Dermis blood vessel endothelial cell (primary cell): ENCODE results near the gene XYLT1. TPM values are rescaled to one million over a fixed set of nuclear protein-coding genes. Genes with fewer than 3 reads are reported as not detected.

Experiments
- DNase-seq: peaks from one replicate; pipeline ENCODE4 v3.0.0; 2010
- total RNA-seq: library from RNA; depleted of rRNA; stranded (reverse); fragments of >200 nt; gene quantifications from 2 replicates; pipeline ENCODE4 v1.2.3, GENCODE V29; 2014

Gene XYLT1
- total RNA-seq, 1 donor from 2014 or later = 2.0 TPM

- DNase-seq = no peak
These were observed 10.7 kb downstream of the XYLT1 start for GRCh38 chr16:17459903-17460521.

GRCh38 chr16:17457997-17458396 is 12.8 kb downstream of the XYLT1 start:
- no peak for DNase-seq

- no peak for DNase-seq
These were observed 13.2 kb downstream of the XYLT1 start for GRCh38 chr16:17457513-17457912.

- no peak for DNase-seq
These were observed 16.5 kb downstream of the XYLT1 start for GRCh38 chr16:17454162-17454730.

GRCh38 chr16:17453364-17454038 is 17.3 kb downstream of the XYLT1 start:
- no peak for DNase-seq

DNA sequence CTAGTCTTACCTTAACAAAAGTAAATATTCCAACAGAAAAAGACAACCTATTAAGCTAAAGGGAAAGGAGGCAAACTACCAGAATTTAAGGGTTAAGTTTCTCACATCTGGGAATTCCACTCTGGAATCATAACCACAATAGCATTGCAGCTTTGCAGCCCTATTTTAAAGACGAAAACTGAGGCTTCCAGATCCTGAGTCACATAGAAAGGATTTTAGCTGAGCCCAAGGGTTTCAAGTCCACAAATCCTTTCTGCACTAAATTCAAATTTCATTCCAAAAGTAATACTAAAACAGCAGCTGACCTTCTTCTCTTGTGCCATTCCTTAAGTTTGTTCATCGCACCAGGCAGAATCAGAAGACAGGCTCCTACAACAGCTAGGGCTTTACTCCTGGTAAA is 17.8 kb downstream of the XYLT1 start:
- DNase-seq = no peak

- DNase-seq = no peak
These were observed 18.9 kb downstream of the XYLT1 start for GRCh38 chr16:17451843-17452242.

DNA sequence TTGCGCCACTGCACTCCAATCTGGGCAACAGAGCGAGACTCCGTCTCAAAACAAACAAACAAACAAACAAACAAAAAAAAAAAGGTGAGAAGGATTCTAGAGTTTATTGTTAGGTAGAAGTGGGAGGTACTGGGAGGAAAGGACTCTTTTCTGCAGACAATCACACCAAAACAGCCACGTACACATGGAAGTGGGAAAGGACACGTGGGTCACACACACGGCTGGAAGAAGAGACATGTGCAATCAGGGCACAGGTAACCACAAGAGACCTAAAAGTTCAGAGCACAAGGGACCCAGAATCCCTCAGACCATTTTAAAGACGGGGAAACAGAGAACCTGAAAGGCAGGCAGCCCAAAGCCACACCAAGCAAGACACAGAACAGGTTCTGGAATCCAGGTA is 20.5 kb downstream of the XYLT1 start:
- no peak for DNase-seq

DNA sequence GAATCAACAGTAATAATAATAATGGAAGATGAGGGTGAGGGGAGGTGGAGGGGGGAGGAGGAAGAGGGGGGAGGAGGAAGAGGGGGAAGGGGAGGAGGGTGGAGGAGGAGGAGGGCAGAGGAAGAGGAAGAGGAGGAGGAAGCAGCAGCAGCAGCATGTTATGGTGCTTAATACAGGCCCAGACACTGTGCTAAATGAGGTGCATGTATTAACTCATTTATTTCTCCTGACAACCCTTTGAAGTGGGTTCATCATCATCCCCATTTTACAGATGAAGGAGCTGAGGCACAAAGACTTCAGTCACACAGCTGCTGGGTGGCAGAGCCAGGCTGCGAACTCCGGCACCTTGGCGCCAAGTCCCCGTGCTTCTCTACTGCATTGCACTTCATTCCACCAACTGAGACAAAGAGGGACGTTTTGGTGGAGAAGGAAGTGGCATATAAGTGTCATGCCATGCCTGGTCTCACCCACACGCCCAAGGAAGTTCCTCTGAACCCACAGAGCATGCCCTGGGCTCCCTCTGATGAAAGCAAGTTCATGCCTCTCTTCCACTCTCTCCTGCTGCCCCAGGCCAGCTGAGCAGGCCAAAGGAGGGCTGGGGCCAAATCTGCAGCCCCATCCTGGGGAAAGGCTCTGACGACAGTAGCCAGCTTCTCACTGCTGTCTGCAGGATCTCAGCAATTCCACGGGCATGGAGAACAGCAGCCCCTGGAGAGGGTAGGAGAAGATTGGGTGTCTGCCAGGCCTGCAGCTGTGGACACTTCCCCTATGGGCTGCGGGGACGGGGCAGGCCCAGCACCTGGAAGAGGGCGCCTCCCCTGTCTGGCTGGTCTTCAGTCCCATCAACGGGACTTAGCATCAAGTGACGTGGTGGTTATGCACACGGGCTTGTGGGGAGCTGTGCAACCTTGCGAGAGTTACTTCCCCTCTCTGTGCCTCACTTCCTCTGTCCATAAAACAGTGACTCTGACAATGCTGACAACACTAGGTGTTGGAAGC is 21.8 kb downstream of the XYLT1 start:
- DNase-seq = no peak

DNA sequence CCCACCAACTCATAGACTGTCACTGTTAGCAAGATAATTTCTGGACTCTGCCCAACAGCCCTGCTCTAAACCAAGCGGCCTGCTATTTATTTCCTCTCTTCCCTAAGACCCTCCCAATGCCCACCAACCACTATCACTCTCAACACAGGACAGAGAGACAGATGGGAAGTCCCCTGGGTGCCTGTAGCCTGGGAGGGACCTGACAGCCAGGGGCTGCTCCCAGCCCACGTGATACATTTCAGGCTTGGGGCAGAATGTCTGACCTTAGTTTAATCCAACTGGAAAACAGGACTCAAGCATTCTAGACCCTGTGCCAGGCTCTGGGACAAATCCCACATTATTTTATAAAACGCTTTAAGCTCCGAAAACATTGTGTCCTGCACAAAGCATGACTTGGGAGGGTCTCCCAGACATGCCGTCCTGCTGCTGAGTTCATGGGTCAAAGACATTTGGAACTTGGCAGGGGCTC is 23.6 kb downstream of the XYLT1 start:
- DNase-seq = no peak

- DNase-seq = no peak
These were observed 24.1 kb downstream of the XYLT1 start for GRCh38 chr16:17446661-17447060.

DNA sequence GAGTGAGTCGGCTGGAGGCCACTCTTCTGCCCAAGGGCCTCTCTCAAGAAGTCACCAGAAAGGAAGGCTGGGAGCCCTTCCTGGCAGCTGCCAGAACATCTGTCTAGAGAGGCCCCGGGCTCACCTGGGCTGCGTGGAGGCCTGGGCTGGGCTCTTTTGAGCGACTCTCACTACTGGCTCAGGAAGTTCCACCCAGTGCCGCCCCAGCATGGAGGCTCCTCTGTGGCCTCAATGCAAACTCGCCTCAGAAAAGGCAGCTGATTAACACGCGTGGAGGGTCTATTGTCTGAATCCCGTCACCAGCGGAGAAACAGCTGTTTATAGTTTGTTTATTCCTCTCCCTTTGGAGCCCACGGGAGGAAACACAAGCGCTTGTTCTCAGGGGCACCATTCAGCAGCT is 25.3 kb downstream of the XYLT1 start:
- DNase-seq = no peak

DNA sequence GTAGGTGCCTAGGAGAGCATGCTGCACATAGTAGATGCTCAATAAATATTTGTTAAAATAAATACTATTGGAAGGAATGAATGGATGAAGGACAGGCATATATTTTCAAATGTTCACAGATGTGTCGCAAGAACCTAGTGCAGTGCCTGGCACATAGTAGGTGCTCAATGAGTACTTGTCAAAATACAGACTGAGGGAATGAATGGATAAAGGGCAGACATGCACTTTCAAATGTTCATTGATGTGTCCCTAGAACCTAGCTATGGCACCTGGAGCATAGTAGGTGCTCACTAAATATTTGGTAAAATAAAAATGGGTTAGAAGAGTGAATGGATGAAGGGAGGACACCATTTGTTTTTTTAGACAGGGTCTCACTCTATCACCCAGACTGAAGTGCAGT is 26.1 kb downstream of the XYLT1 start:
- DNase-seq = no peak

DNA sequence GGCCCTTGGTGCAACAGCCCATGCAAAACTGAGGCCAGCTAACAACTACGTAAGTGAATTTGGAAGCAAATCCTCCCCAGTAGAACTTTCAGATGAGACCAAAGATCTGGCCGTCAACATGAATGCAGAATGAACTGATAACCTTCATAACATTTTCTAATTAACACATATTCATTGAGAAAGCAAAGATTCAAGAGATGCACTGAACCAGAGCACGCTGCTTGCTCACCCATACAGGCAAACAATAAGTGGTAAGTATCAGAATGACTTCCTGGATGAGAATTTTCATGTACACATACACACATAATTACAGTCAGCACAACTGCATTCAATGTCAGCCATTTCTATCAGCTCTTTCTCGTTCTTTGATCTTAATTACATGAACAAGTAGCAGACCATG is 30.6 kb downstream of the XYLT1 start:
- no peak for DNase-seq

DNA sequence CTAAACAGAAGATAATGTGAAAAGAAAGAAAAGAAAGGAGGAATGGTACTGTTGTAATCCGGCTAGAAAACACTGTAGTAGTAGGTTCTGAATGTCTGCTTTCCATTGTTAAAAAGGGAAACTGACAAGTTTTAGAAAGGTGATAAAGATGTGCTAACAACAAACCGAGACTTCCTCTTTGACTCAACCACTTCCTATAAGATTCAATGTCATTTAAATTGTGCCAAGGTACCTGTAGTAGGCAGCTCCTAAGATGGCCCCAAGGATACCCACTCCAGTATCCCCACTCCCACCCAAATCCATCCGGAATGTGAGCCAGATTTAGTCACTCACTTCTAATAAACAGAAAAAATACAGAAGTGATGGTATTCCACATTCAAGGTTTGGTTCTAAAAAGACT is 31.2 kb downstream of the XYLT1 start:
- DNase-seq = no peak

DNA sequence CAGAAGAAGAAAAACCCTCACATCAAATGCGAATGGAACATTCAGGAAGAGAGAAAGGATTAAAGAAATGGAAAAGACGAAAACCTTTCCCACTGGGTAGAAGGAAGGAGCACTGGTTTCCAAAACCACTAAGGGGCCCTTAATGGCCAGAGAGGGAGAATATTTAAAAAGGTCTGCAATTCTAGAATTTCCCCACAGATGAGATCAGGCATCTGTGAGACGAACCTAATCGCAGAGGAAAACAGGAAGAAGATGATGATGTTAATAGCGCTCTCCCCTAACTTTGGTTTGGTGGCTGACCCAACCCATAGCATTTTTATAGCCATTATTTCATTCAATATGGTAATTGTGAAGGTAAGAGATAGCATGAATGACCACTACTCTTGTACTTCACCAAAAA is 32.8 kb downstream of the XYLT1 start:
- DNase-seq = no peak

DNA sequence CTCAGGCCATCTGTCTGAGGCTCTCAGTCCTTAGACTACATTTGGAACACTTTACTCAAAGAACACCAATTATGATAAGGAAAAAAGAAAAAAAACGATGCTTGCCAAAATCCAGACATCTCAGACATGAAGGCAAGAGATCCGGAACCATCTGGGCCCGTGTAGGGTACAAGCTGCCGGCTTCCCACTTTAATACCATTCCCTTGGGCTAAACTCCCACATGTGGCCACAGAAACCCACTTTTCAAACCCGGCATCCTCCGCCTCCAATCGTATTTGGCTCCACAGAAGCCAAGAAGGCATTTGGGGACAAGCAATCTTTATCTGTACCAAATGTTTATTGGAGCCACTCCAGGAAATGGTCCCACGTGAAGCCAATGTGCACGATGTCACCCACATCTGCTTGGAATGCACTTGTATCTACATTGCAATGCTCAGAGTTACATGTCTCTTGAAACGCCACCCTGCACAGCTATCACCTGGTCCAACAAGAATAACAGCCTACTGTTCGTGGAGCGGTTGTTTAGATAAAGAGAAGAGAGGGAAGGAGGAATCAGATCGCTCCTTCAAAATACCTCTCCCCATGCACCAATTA is 33.5 kb downstream of the XYLT1 start:
- DNase-seq = no peak

GRCh38 chr16:17435318-17435717 is 35.4 kb downstream of the XYLT1 start:
- DNase-seq = no peak

GRCh38 chr16:17433577-17434451 is 36.9 kb downstream of the XYLT1 start:
- no peak for DNase-seq

GRCh38 chr16:17432901-17433576 is 37.7 kb downstream of the XYLT1 start:
- no peak for DNase-seq
